A673 (cell line): ENCODE measurements around the gene BRSK2. TPM values are rescaled to one million over a fixed set of nuclear protein-coding genes. Genes with fewer than 3 reads are reported as not detected.
"Not testable (repeated sequence)": the region's sequence is repeated elsewhere in the genome, so short reads cannot be mapped to it uniquely, and the experiment has no call there.

ENCODE experiments used
- BruUV-seq: library from RNA; stranded (reverse); fragments of 400-500 nt; replicated peaks from 2 replicates; lab custom pipeline; 2021; lab: Mats Ljungman, UMichigan
- CTCF ChIA-PET: fragments of 300-600 bp; sonication (Branson Sonifier 250); formaldehyde crosslinking; loops from one replicate; lab custom pipeline; 2022; ENCODE audit warnings: antibody characterized with exemption; lab: Charles Lee
- POLR2A ChIA-PET: fragments of 300-600 bp; sonication (Branson Sonifier 250); formaldehyde crosslinking; loops from one replicate; lab custom pipeline; 2022; ENCODE audit warnings: antibody characterized with exemption; ENCODE audit not compliant: low non-redundant PET; lab: Charles Lee
- DNase-seq: peaks from one replicate; pipeline ENCODE4 v3.0.0-alpha.2; 2015; ENCODE audit warnings: low spot score
- H3K27ac ChIP-seq: fragments of 200-600 bp; sonication (generic); 2 replicates; pipeline ENCODE4 v1.5.1; 2016; ENCODE audit warnings: mixed run types, low read depth, mild to moderate bottlenecking, mixed read lengths, antibody characterized with exemption, low read length; ENCODE audit not compliant: poor library complexity, severe bottlenecking
- H3K27me3 ChIP-seq: fragments of 200-600 bp; sonication (generic); replicated peaks from 2 replicates; pipeline ENCODE4 v1.6.1; 2017; ENCODE audit warnings: mixed run types, low read depth, mild to moderate bottlenecking, mixed read lengths, antibody characterized with exemption, low read length; ENCODE audit not compliant: insufficient read depth, poor library complexity
- H3K36me3 ChIP-seq: fragments of 200-600 bp; sonication (generic); 2 replicates; pipeline ENCODE4 v1.6.1; 2016; ENCODE audit warnings: mixed run types, mild to moderate bottlenecking, mixed read lengths, antibody characterized with exemption, low read length; ENCODE audit not compliant: insufficient read depth, poor library complexity, severe bottlenecking
- H3K4me1 ChIP-seq: fragments of 200-600 bp; sonication (generic); 2 replicates; pipeline ENCODE4 v1.6.1; 2017; ENCODE audit warnings: mixed run types, mild to moderate bottlenecking, mixed read lengths, antibody characterized with exemption, low read length; ENCODE audit not compliant: insufficient read depth, poor library complexity, severe bottlenecking
- H3K4me3 ChIP-seq: fragments of 200-600 bp; sonication (generic); 2 replicates; pipeline ENCODE4 v1.5.1; 2016; ENCODE audit warnings: low read depth, mixed run types, mild to moderate bottlenecking, mixed read lengths, low read length; ENCODE audit not compliant: poor library complexity, severe bottlenecking
- H3K9me3 ChIP-seq: fragments of 200-600 bp; sonication (generic); 2 replicates; pipeline ENCODE4 v1.6.1; 2016; ENCODE audit warnings: mixed run types, low read depth, mild to moderate bottlenecking, mixed read lengths, antibody characterized with exemption, low read length; ENCODE audit not compliant: poor library complexity, severe bottlenecking
- CTCF ChIP-seq: fragments of 300-800, 200-600 bp; sonication (generic); conservative IDR thresholded peaks from 2 replicates; pipeline ENCODE4 v1.5.1; 2017; ENCODE audit warnings: low read depth, mild to moderate bottlenecking, antibody characterized with exemption, low read length, moderate library complexity, mixed read lengths
- EZH2 ChIP-seq: fragments of 200-600 bp; sonication (generic); IDR thresholded peaks from 2 replicates; pipeline ENCODE4 v1.6.1; 2017; ENCODE audit warnings: borderline replicate concordance, low read depth, mild to moderate bottlenecking, mixed read lengths, antibody characterized with exemption, low read length; ENCODE audit not compliant: poor library complexity, severe bottlenecking
- intact Hi-C: fragments of 100-400 bp; cut with micrococcal nuclease; formaldehyde crosslinking; loops from one replicate; pipeline ENCODE4 v1.10.0; 2022; ENCODE audit not compliant: unreplicated experiment
- total RNA-seq: library from RNA; stranded (reverse); gene quantifications from 2 replicates; pipeline ENCODE4 v1.2.3, GENCODE V29; 2021

Gene BRSK2
- total RNA-seq, 1 experiment from 2014 or later = 2.2 TPM

GRCh38 chr11:1407668-1408067, 17.9 kb downstream of the BRSK2 start:
- ChIA-PET CTCF (no interaction called here), POLR2A (no interaction called here)
- H3K36me3 ChIP-seq = no peaks in the 10 kb centered on the region
- H3K27me3 ChIP-seq = no peaks in the 10 kb centered on the region
- no peaks in the 10 kb centered on the region for H3K9me3 ChIP-seq
- TF ChIP-seq CTCF (no peak), EZH2 (no peak)
- H3K27ac ChIP-seq = no peak overlapping the region
- DNase-seq = no peak
- intact Hi-C loops = no loop called here
- H3K4me1 ChIP-seq = no peaks in the 10 kb centered on the region
- no peak overlapping the region for H3K4me3 ChIP-seq
- BruUV-seq = no TSS peak

- no TSS peak for BruUV-seq
Observed at GRCh38 chr11:1408346-1408745, 18.6 kb downstream of the BRSK2 start.

GRCh38 chr11:1409108-1409851, 19.5 kb downstream of the BRSK2 start:
- H3K4me3 ChIP-seq = no peak overlapping the region
- intact Hi-C loops = no loop called here
- no peaks in the 10 kb centered on the region for H3K9me3 ChIP-seq
- TF ChIP-seq EZH2 (no peak), CTCF (no peak)
- no peaks in the 10 kb centered on the region for H3K36me3 ChIP-seq
- no peak overlapping the region for H3K27ac ChIP-seq
- POLR2A ChIA-PET = no interaction called here
- no peak for DNase-seq
- no peaks in the 10 kb centered on the region for H3K4me1 ChIP-seq
- no TSS peak for BruUV-seq
- no peaks in the 10 kb centered on the region for H3K27me3 ChIP-seq
- CTCF ChIA-PET = no interaction called here

More at GRCh38 chr11:1408346-1408745, 18.6 kb downstream of the BRSK2 start:
- no peaks in the 10 kb centered on the region for H3K4me1 ChIP-seq
- intact Hi-C loops = no loop called here
- CTCF ChIA-PET = no interaction called here
- POLR2A ChIA-PET = no interaction called here
- H3K27me3 ChIP-seq = no peaks in the 10 kb centered on the region
- no peak overlapping the region for H3K27ac ChIP-seq
- DNase-seq = no peak
- no peak for TF ChIP-seq EZH2
- no peak for TF ChIP-seq CTCF
- no peaks in the 10 kb centered on the region for H3K9me3 ChIP-seq
- no peak overlapping the region for H3K4me3 ChIP-seq
- no peaks in the 10 kb centered on the region for H3K36me3 ChIP-seq

GRCh38 chr11:1409852-1410125, 20.1 kb downstream of the BRSK2 start:
- H3K4me3 ChIP-seq, CTCF ChIA-PET, DNase-seq, POLR2A ChIA-PET, H3K4me1 ChIP-seq, intact Hi-C loops, H3K36me3 ChIP-seq, H3K27me3 ChIP-seq, H3K27ac ChIP-seq, H3K9me3 ChIP-seq, BruUV-seq: not testable (repeated sequence)
